ENCODE results near the gene SPHKAP.
"Not testable (repeated sequence)": the region's sequence is repeated elsewhere in the genome, so short reads cannot be mapped to it uniquely, and the experiment has no call there.

The SPHKAP gene

GRCh38 chr2:228181098-228182019 is at the start of gene SPHKAP:
SPHKAP (minus strand) TSS chr2:228181687; CDS start chr2:228181598, 89 bp downstream.
- in situ Hi-C loops (cut with MboI; ENCODE audit: low sequenced_read_pairs) = no loop called here

GRCh38 chr2:228227466-228227865 is 46.0 kb upstream of the SPHKAP start:
- in situ Hi-C loops (cut with MboI; ENCODE audit: low sequenced_read_pairs) = no loop called here

- in situ Hi-C loops (cut with MboI; ENCODE audit: low sequenced_read_pairs) = no loop called here
These were observed 42.9 kb upstream of the SPHKAP start for GRCh38 chr2:228224410-228224809.

- in situ Hi-C loops (cut with MboI; ENCODE audit: low sequenced_read_pairs) = not testable (repeated sequence)
These were observed 37.1 kb upstream of the SPHKAP start for GRCh38 chr2:228218593-228218992.

GRCh38 chr2:228197504-228197903 is 16.0 kb upstream of the SPHKAP start:
- in situ Hi-C loops (cut with MboI; ENCODE audit: low sequenced_read_pairs) = no loop called here

- in situ Hi-C loops (cut with MboI; ENCODE audit: low sequenced_read_pairs) = no loop called here
These were observed 1.0 kb downstream of the SPHKAP start for GRCh38 chr2:228180181-228181097.

GRCh38 chr2:228167290-228167689 is 14.2 kb downstream of the SPHKAP start:
- in situ Hi-C loops (cut with MboI; ENCODE audit: low sequenced_read_pairs) = no loop called here

- in situ Hi-C loops (cut with MboI; ENCODE audit: low sequenced_read_pairs) = no loop called here
These were observed 16.8 kb downstream of the SPHKAP start for GRCh38 chr2:228164718-228165117.

GRCh38 chr2:228157841-228158240 is 23.6 kb downstream of the SPHKAP start:
- in situ Hi-C loops (cut with MboI; ENCODE audit: low sequenced_read_pairs) = no loop called here

- in situ Hi-C loops (cut with MboI; ENCODE audit: low sequenced_read_pairs) = no loop called here
These were observed 36.5 kb downstream of the SPHKAP start for GRCh38 chr2:228144961-228145360.

GRCh38 chr2:228140934-228141528 is 40.5 kb downstream of the SPHKAP start:
- in situ Hi-C loops (cut with MboI; ENCODE audit: low sequenced_read_pairs) = no loop called here

GRCh38 chr2:228136027-228136426 is 45.5 kb downstream of the SPHKAP start:
- in situ Hi-C loops (cut with MboI; ENCODE audit: low sequenced_read_pairs) = no loop called here

- in situ Hi-C loops (cut with MboI; ENCODE audit: low sequenced_read_pairs) = no loop called here
These were observed 46.2 kb downstream of the SPHKAP start for GRCh38 chr2:228135300-228135699.

GRCh38 chr2:228131833-228132232 is 49.7 kb downstream of the SPHKAP start:
- in situ Hi-C loops (cut with MboI; ENCODE audit: low sequenced_read_pairs) = no loop called here

GRCh38 chr2:228126401-228126800 is 55.1 kb downstream of the SPHKAP start:
- in situ Hi-C loops (cut with MboI; ENCODE audit: low sequenced_read_pairs) = no loop called here

- in situ Hi-C loops (cut with MboI; ENCODE audit: low sequenced_read_pairs) = no loop called here
These were observed 62.5 kb downstream of the SPHKAP start for GRCh38 chr2:228118940-228119339.

- in situ Hi-C loops (cut with MboI; ENCODE audit: low sequenced_read_pairs) = no loop called here
These were observed 73.6 kb downstream of the SPHKAP start for GRCh38 chr2:228107846-228108245.

GRCh38 chr2:228105526-228106250 is 75.8 kb downstream of the SPHKAP start:
- in situ Hi-C loops (cut with MboI; ENCODE audit: low sequenced_read_pairs) = no loop called here

GRCh38 chr2:228104215-228104614 is 77.3 kb downstream of the SPHKAP start:
- in situ Hi-C loops (cut with MboI; ENCODE audit: low sequenced_read_pairs) = no loop called here

- in situ Hi-C loops (cut with MboI; ENCODE audit: low sequenced_read_pairs) = no loop called here
These were observed 78.1 kb downstream of the SPHKAP start for GRCh38 chr2:228103379-228103778.
